GM19025 (cell line): ENCODE results near the gene MYH16.
"Not testable (repeated sequence)": the region's sequence is repeated elsewhere in the genome, so short reads cannot be mapped to it uniquely, and the experiment has no call there.

ENCODE experiments used
- ATAC-seq: cut with Tn5 transposase; IDR thresholded peaks from one replicate; pipeline ENCODE4 v1.9.1; 2021; ENCODE audit warnings: mild to moderate bottlenecking, low read depth, moderate library complexity; ENCODE audit not compliant: unreplicated experiment

Gene MYH16

GRCh38 chr7:99340659-99341058 is 68.0 kb downstream of the MYH16 start:
- ATAC-seq = no peak

GRCh38 chr7:99344061-99344647 is 71.5 kb downstream of the MYH16 start:
- ATAC-seq = no peak

- ATAC-seq = not testable (repeated sequence)
Observed at GRCh38 chr7:99350641-99351040, 78.0 kb downstream of the MYH16 start.

- no peak for ATAC-seq
Observed at GRCh38 chr7:99352247-99352646, 79.6 kb downstream of the MYH16 start.

GRCh38 chr7:99355098-99355497 is 82.5 kb downstream of the MYH16 start:
- ATAC-seq = no peak

- ATAC-seq = no peak
Observed at GRCh38 chr7:99357701-99358490, 85.3 kb downstream of the MYH16 start.

- not testable (repeated sequence) for ATAC-seq
Observed at GRCh38 chr7:99358521-99358920, 85.9 kb downstream of the MYH16 start.

GRCh38 chr7:99359465-99360154 is 87.0 kb downstream of the MYH16 start:
- ATAC-seq = no peak
